Common myeloid progenitor, CD34-positive (primary cell): ENCODE measurements around the gene ZNF641.

Experiments used
- CTCF ChIA-PET: fragments of 350-600 bp; sonication (Branson Sonifier 250); formaldehyde crosslinking; loops from one replicate; lab custom pipeline; 2021; ENCODE audit warnings: antibody characterized with exemption; lab: Charles Lee
- POLR2A ChIA-PET: fragments of 350-600 bp; sonication (Branson Sonifier 250); formaldehyde crosslinking; loops from one replicate; lab custom pipeline; 2021; ENCODE audit warnings: antibody characterized with exemption; lab: Charles Lee
- DNase-seq, 3 donors: peaks; one replicate each; pipeline versions ENCODE4 v3.0.0 to v3.0.0-alpha.2; 2013
- H3K27ac ChIP-seq, 2 experiments: 1 replicate in 1 of 2; 2 replicates in 1 of 2; pipeline ENCODE4 v1.7.0; 2013; ENCODE audit warnings: inconsistent platforms in 2 of 2, low read length in 2 of 2, mild to moderate bottlenecking in 2 of 2, low read depth in 1 of 2, moderate library complexity in 1 of 2; ENCODE audit not compliant: severe bottlenecking in 2 of 2, insufficient read depth in 1 of 2, poor library complexity in 1 of 2
- H3K27me3 ChIP-seq, 5 experiments: replicated peaks in 2 of 5; 1 replicate in 3 of 5; 2 replicates in 2 of 5; pipeline versions ENCODE4 v1.6.1 to v1.7.0; 2013; ENCODE audit warnings: low read length in 4 of 5, mild to moderate bottlenecking in 2 of 5, moderate library complexity in 2 of 5, inconsistent platforms in 1 of 5; ENCODE audit not compliant: insufficient read depth in 5 of 5, control insufficient read depth in 4 of 5
- H3K36me3 ChIP-seq, 4 experiments: 1 replicate in 2 of 4; 2 replicates in 2 of 4; pipeline versions ENCODE4 v1.6.1 to v1.7.0; 2013; ENCODE audit warnings: low read length in 3 of 4, control low read depth in 1 of 4, mild to moderate bottlenecking in 1 of 4; ENCODE audit not compliant: control insufficient read depth in 4 of 4, insufficient read depth in 4 of 4
- H3K4me1 ChIP-seq, 4 experiments: 1 replicate in 3 of 4; 2 replicates in 1 of 4; pipeline versions ENCODE4 v1.6.1 to v1.7.1; 2013; ENCODE audit warnings: low read length in 3 of 4, mild to moderate bottlenecking in 3 of 4, control low read depth in 1 of 4, inconsistent platforms in 1 of 4, moderate library complexity in 1 of 4; ENCODE audit not compliant: control insufficient read depth in 4 of 4, insufficient read depth in 4 of 4; ENCODE audit errors: control extremely low read depth in 1 of 4
- H3K4me3 ChIP-seq, 7 experiments: 1 replicate in 4 of 7; 2 replicates in 3 of 7; pipeline versions ENCODE4 v1.5.1 to v1.7.0; 2013; ENCODE audit warnings: mild to moderate bottlenecking in 7 of 7, low read length in 6 of 7, moderate library complexity in 6 of 7, inconsistent platforms in 2 of 7, low read depth in 2 of 7, control low read depth in 1 of 7; ENCODE audit not compliant: insufficient read depth in 4 of 7, control insufficient read depth in 1 of 7; ENCODE audit errors: extremely low read depth in 1 of 7
- H3K9me3 ChIP-seq, 5 experiments: 1 replicate in 4 of 5; 2 replicates in 1 of 5; pipeline versions ENCODE4 v1.6.1 to v1.7.1; 2013; ENCODE audit warnings: low read length in 4 of 5, mild to moderate bottlenecking in 2 of 5, inconsistent platforms in 1 of 5, low read depth in 1 of 5, moderate library complexity in 1 of 5; ENCODE audit not compliant: control insufficient read depth in 4 of 5, insufficient read depth in 2 of 5; ENCODE audit errors: control extremely low read depth in 1 of 5
- WGBS: methylation state at CpG from one replicate; pipeline ENCODE4 v1.1.5; 2013; ENCODE audit not compliant: insufficient coverage; 5-methylcytosine and 5-hydroxymethylcytosine counted together

The ZNF641 gene

GRCh38 chr12:48377646-48378045 is 26.9 kb upstream of the ZNF641 start:
- Histone ChIP-seq H3K4me1 (no peaks in the 10 kb centered on the region), H3K36me3 (no peaks in the 10 kb centered on the region), H3K9me3 (no peaks in the 10 kb centered on the region), H3K27ac (no peak overlapping the region), H3K27me3 (peaks cover 0 to 2% (median 0%) of the 10 kb centered on the region in 5 experiments), H3K4me3 (no peak overlapping the region)
- 69% methylated on average over 2 of the region's 2 CpGs for WGBS
- DNase-seq, result no peak
- POLR2A ChIA-PET, result no interaction called here
- CTCF ChIA-PET, result no interaction called here

DNA sequence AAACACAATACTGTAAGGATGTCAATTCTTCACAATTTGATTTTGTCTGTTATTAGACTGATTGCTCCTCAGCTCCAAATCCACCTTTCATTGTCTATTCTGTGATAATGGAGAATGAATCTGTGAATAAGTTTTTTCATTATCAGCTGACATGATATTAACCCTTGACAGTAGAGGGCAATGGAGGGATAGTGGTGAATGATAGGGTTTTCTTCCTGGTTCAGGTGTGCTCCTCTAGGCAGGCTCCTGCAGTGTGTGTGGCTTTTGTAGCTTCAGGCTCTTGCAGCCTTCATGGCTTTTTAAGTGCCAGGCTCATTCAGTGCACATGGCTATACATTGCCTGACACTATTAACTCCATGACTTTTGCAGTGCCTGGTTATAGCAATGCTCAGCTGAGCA is 23.4 kb upstream of the ZNF641 start:
- ChIA-PET CTCF (no interaction called here), POLR2A (no interaction called here)
- H3K36me3 ChIP-seq, result no peaks in the 10 kb centered on the region
- H3K4me1 ChIP-seq, result no peaks in the 10 kb centered on the region
- DNase-seq, result no peak
- H3K4me3 ChIP-seq, result no peak overlapping the region
- peaks cover 0 to 2% (median 0%) of the 10 kb centered on the region in 5 experiments for H3K27me3 ChIP-seq
- H3K9me3 ChIP-seq, result no peaks in the 10 kb centered on the region
- no peak overlapping the region for H3K27ac ChIP-seq

DNA sequence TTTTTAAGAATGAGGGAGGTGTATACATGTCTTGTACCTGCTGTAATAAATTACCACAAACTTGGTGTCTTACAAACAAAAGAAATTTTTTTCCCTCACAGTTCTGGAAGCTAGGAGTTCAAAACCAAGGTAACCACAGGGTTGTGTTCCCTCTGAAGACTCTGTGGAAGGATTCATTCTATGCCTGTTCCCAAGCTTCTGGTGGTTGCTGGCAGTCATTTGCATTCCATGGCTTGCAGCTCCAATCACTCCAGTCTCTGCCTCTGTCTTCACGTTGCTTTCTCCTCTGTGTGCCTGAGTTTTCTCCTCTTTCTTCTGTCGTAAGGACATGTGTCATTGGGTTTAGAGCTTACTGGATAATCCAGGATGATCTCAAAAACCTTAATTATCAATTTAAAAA is 15.4 kb upstream of the ZNF641 start:
- no peak overlapping the region for H3K27ac ChIP-seq
- H3K36me3 ChIP-seq, result no peaks in the 10 kb centered on the region
- ChIA-PET CTCF (interaction anchor here (1.0 kb wide), 1 partner anchor 71 kb away, joined by 3 read pairs; no protein-coding TSS in a partner anchor), POLR2A (no interaction called here)
- no peak overlapping the region for H3K4me3 ChIP-seq
- no peaks in the 10 kb centered on the region for H3K27me3 ChIP-seq
- DNase-seq, result no peak
- no peaks in the 10 kb centered on the region for H3K4me1 ChIP-seq
- WGBS, result 86% methylated on average over 1 of the region's 2 CpGs
- H3K9me3 ChIP-seq, result peaks cover 0 to 3% (median 0%) of the 10 kb centered on the region in 5 experiments

DNA sequence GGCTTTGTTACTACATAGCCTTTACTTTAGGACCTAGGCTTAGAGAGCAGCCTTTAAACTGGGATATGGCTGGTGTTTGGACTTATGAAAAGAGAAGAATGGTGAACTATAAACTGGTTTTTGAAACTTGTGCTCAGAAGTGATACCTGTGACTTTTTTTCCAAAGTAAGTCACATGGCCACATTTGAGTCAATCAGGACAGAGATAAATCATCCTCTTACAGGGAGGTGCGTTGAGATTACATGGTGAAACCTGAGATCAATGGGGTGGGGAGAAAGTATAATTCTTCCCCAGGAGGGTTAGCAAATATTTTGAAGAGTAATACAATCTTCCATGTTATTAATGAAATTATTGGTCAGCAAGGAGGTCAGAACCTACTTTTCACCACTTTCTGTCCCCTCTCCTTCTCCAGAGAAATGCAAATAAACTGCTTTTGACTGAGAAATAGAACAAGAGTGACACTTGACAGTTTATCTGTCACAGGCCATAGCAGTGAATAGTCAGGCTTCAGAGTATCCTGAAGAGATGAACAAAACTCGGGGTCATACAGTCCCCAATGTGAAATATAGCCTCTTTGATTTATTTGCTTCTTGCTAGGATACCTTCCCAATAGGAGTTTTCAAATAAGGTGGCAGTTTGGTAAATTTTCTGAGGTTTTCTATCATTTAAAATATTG is 11.1 kb upstream of the ZNF641 start:
- H3K27ac ChIP-seq, result no peak overlapping the region
- POLR2A ChIA-PET, result no interaction called here

GRCh38 chr12:48358937-48359513 is 8.3 kb upstream of the ZNF641 start:
- H3K27ac ChIP-seq, result no peak overlapping the region
- WGBS, result 97% methylated on average over 5 of the region's 7 CpGs
- no peaks in the 10 kb centered on the region for H3K4me1 ChIP-seq
- DNase-seq, result no peak
- no peaks in the 10 kb centered on the region for H3K9me3 ChIP-seq
- CTCF ChIA-PET, result no interaction called here
- H3K4me3 ChIP-seq, result no peak overlapping the region
- H3K27me3 ChIP-seq, result no peaks in the 10 kb centered on the region
- POLR2A ChIA-PET, result no interaction called here
- H3K36me3 ChIP-seq, result no peaks in the 10 kb centered on the region

More for the DNA sequence above, 11.1 kb upstream of the ZNF641 start:
- 86% methylated on average over 1 of the region's 2 CpGs for WGBS
- Histone ChIP-seq H3K9me3 (no peaks in the 10 kb centered on the region), H3K4me1 (no peaks in the 10 kb centered on the region), H3K27me3 (no peaks in the 10 kb centered on the region), H3K4me3 (no peak overlapping the region), H3K36me3 (no peaks in the 10 kb centered on the region)
- CTCF ChIA-PET, result no interaction called here
- no peak for DNase-seq

DNA sequence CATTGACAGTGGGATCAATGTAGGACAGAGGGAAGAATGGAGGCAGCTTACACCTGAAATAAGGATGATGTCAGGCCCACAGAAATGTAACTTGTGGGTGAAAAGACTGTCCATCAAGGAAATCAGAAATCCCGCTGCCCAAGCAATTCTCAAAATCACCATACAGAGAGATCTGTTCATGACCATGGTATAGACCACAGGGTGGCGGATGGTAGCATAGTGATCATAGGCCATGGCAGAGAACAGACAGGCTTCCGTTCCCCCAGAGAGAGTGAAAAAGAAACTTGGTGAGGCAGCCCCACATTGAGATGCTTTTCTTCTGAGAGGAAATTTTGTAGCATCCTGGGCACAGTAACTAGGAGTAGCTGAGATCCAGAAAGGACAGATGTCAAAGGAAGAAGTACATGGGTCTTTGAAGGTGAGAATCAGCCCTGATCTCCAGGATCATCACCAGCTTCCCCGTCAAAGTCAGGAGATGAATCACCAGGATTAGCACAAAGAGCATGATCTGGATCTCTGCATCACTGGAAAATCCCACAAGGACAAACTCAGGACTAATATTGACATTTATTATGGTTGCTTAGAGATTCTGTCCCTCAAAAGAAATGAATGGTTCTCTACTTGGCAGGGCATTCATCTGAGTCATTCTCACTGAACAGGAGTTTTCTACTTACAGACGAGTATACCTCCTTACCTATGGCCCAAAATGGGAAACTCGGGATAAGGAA is 5.5 kb upstream of the ZNF641 start:
- CTCF ChIA-PET, result no interaction called here
- Histone ChIP-seq H3K4me1 (peaks cover 0 to 10% (median 4%) of the 10 kb centered on the region in 4 experiments), H3K9me3 (no peaks in the 10 kb centered on the region), H3K27me3 (no peaks in the 10 kb centered on the region), H3K36me3 (no peaks in the 10 kb centered on the region), H3K4me3 (no peak overlapping the region), H3K27ac (no peak overlapping the region)
- no peak for DNase-seq
- WGBS, result 90% methylated on average over 4 of the region's 6 CpGs
- POLR2A ChIA-PET, result no interaction called here

DNA sequence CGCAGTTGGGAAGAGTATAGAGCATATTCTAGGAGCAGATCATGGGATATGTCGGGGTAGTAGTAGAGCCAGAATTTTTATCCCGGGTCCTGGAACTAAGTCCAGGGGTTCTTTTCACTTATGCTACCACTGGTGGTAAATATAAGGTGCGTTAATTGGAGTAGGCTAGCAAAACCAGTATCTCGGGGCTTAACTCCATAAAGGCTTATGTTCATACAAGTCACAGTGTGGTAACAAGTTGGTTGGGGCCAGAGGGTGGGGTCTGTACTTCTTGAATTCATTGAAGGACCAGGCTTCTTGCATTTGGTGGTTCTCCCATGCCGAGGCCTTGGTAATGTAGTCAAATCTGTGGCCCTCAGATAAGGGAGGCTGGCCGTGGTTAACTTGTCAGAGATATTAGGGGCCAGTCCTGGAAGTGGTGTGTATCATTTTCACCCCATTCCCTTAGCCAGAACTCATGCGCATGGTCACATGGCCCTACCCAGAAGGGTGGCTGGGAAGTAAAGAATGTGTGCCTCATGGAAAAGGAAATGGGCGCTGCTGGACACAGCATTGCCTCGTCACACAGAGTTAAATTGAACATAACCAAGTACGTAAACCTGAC is 1.5 kb upstream of the ZNF641 start:
- Histone ChIP-seq H3K27ac (peak overlapping the region in 1 of 2 experiments; percentile 46), H3K4me1 (peaks cover 0 to 23% (median 15%) of the 10 kb centered on the region in 4 experiments), H3K27me3 (no peaks in the 10 kb centered on the region), H3K36me3 (peaks cover under 1 to 7% (median 5%) of the 10 kb centered on the region in 4 experiments), H3K4me3 (no peak overlapping the region), H3K9me3 (no peaks in the 10 kb centered on the region)
- POLR2A ChIA-PET, result no interaction called here
- DNase-seq, result peak; percentile 27 to 70 (median 56)
- CTCF ChIA-PET, result no interaction called here
- 94% methylated on average over 9 of the region's 11 CpGs for WGBS
